Mucosa of rectum (tissue), 2 donors: ENCODE measurements around the gene DCLK1.

Experiments
- H3K27ac ChIP-seq, 2 donors: one replicate each; pipeline ENCODE4 v1.7.0; 2013; ENCODE audit warnings: inconsistent platforms in 2 of 2, low read depth in 2 of 2, low read length in 2 of 2
- H3K27me3 ChIP-seq, 2 donors: one replicate each; pipeline ENCODE4 v1.7.0; 2013; ENCODE audit warnings: low read length in 2 of 2; ENCODE audit not compliant: control insufficient read depth in 2 of 2, insufficient read depth in 2 of 2
- H3K36me3 ChIP-seq, 2 donors: one replicate each; pipeline ENCODE4 v1.7.0; 2013; ENCODE audit warnings: low read length in 2 of 2; ENCODE audit not compliant: control insufficient read depth in 2 of 2, insufficient read depth in 2 of 2
- H3K4me1 ChIP-seq, 2 donors: one replicate each; pipeline ENCODE4 v1.7.0; 2013; ENCODE audit warnings: low read length in 2 of 2, mild to moderate bottlenecking in 1 of 2; ENCODE audit not compliant: control insufficient read depth in 2 of 2, insufficient read depth in 2 of 2
- H3K4me3 ChIP-seq, 2 donors: one replicate each; pipeline ENCODE4 v1.7.0; 2013; ENCODE audit warnings: low read length in 2 of 2
- H3K9ac ChIP-seq, 2 donors: one replicate each; pipeline ENCODE4 v1.7.0; 2013; ENCODE audit warnings: low read length in 2 of 2, low read depth in 1 of 2, mild to moderate bottlenecking in 1 of 2
- H3K9me3 ChIP-seq, 2 donors: one replicate each; pipeline ENCODE4 v1.7.0; 2013; ENCODE audit warnings: low read length in 2 of 2; ENCODE audit not compliant: control insufficient read depth in 2 of 2
- donor health status: healthy.
- donor health status: Normal muscosa, but diverticular disease.

Gene DCLK1

DNA sequence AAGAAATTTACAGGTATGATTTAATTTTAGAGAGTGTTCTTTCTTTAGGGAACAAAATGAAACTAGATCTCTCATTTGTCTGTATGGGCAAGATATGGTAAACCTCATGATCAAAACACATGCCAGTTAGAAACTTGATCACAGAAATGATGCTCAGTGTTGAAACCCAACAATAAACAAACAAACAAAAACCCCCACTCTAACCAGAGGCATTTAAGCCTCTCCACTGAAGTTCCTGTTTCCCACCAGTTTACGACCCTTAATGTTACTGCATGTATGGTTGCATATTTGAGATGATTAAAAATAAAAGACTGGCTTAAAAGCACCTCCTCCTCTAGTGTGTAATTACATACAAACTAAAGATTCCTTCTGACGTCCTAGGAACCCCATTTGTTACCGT lies 361.4 kb downstream of the DCLK1 start:
- Histone ChIP-seq H3K27ac (no peak overlapping the region), H3K4me3 (no peak overlapping the region), H3K9ac (no peak overlapping the region), H3K27me3 (no peaks in the 10 kb centered on the region), H3K36me3 (no peaks in the 10 kb centered on the region), H3K4me1 (no peaks in the 10 kb centered on the region), H3K9me3 (no peaks in the 10 kb centered on the region)

DNA sequence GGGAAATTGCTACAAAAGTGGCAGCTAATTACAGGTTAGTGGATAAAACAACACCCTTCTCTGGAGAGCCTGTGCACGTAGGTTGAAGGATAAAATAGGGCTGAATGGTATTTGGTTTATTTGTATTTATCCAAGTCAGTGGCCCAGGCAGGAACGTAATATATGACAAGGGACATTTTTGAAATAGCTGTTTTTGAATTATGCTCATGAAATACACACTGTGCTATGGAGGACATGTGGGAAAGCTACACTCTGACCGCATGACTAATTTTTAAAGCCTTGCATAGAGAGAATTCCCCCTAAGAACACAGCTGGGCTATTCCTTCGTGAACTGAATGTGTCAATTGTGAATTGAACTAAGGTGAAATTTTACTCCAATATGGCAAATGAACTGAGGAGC lies 362.6 kb downstream of the DCLK1 start:
- Histone ChIP-seq H3K9me3 (no peaks in the 10 kb centered on the region), H3K9ac (no peak overlapping the region), H3K4me3 (no peak overlapping the region), H3K4me1 (no peaks in the 10 kb centered on the region), H3K27ac (no peak overlapping the region), H3K27me3 (no peaks in the 10 kb centered on the region), H3K36me3 (no peaks in the 10 kb centered on the region)

DNA sequence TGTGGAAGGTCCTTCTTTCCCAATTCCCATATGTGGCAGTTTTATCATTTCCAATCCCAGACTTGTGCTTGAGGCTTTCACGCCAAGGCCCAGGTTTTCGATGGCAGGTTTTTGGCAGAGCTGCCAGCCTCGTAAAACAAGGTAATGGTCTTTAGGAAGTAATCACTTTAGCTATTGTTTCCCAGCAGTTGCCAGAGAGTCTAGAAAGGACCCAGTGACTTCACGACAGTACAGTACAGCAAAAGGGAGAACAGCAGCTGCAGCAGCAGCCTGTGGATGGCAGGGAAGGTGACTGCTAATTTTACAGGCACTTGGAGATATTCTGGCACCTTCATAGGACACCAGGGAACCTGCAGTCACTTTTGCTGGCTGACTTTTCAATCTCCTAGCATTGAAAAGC lies 363.1 kb downstream of the DCLK1 start:
- Histone ChIP-seq H3K9me3 (no peaks in the 10 kb centered on the region), H3K9ac (no peak overlapping the region), H3K4me1 (no peaks in the 10 kb centered on the region), H3K36me3 (no peaks in the 10 kb centered on the region), H3K27ac (no peak overlapping the region), H3K4me3 (no peak overlapping the region), H3K27me3 (no peaks in the 10 kb centered on the region)

DNA sequence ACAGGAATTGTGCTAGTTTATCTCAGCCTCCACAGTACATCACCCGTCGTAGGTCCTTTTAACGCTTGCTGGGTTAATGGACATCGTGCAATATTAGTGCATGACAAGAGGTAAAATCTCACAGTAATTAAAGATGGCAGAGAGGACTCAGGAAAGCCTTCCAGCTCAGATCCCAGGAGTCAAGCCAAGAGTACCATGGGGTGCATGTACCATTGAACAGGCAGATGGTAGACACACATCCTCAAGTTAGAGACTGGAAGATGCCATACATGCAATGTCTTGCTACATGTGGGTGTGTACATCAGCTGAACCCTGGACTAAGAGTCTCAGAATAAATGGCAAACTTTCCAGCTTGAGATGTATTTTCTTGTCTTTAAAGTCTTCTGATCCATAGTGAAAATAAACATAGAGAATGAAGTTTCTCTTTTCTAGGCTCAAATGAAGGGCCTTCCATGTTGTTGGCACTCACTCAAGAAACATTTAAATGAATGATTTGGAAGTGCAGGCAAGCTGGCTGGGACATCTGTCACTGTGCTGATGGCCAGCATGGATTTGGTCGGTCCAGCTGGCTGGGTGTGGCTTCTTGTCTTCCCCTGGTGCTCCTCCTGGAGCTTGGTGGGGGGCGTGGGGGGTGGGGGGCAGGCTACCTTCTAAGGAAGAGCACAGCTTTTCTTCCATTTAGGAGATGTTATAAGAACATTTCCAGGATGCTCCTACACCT lies 363.8 kb downstream of the DCLK1 start:
- Histone ChIP-seq H3K27me3 (no peaks in the 10 kb centered on the region), H3K4me3 (no peak overlapping the region), H3K9ac (no peak overlapping the region), H3K27ac (no peak overlapping the region), H3K4me1 (no peaks in the 10 kb centered on the region), H3K36me3 (no peaks in the 10 kb centered on the region), H3K9me3 (peaks cover 0 to under 1% of the 10 kb centered on the region in 2 donors)

DNA sequence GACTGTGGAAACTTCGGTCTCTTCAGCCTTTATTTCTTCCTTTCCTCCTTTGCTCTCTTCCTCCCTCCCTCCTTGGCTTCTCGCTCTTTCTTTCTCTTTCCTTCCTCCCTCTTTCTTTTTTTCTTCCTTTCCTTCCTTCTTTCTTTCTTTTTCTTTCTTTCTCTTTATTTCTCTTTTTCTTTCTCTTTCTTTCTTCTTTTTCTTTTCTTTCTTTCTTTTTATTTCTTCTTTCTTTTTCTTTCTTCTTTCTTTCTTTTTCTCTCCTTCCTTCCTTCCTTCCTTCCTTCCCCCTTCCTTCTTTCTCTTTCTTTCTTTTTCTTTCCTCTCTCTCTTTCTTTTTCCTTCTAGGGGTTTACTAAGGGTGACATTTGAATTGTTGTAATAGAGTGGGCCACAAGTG lies 364.5 kb downstream of the DCLK1 start:
- Histone ChIP-seq H3K36me3 (no peaks in the 10 kb centered on the region), H3K27ac (no peak overlapping the region), H3K4me3 (no peak overlapping the region), H3K9me3 (peaks cover 0 to 8% of the 10 kb centered on the region in 2 donors), H3K9ac (no peak overlapping the region), H3K27me3 (no peaks in the 10 kb centered on the region), H3K4me1 (no peaks in the 10 kb centered on the region)

DNA sequence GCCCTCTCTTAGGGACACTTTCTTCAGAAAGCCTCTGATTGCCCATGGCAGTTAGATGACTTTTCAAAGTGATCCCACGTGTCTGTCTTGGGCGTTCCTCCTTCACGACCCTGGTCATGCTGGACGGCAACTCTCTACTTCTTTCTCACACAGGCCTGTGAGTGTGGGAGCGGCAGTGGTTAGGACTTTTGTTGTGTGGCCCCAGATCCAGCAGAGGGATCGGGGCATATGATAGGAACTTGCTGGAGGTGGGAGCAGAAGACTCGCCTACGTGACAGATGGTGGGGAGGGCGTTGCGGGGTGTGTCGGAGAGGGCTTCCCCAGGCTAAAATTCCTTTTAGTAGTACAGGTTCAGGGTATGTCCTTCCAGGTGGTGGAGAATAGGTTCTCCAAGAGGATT lies 365.2 kb downstream of the DCLK1 start:
- H3K36me3 ChIP-seq: no peaks in the 10 kb centered on the region
- no peak overlapping the region for H3K27ac ChIP-seq
- H3K27me3 ChIP-seq: no peaks in the 10 kb centered on the region
- H3K4me1 ChIP-seq: no peaks in the 10 kb centered on the region
- H3K4me3 ChIP-seq: no peak overlapping the region
- H3K9ac ChIP-seq: no peak overlapping the region
- peaks cover 0 to 8% of the 10 kb centered on the region in 2 donors for H3K9me3 ChIP-seq

DNA sequence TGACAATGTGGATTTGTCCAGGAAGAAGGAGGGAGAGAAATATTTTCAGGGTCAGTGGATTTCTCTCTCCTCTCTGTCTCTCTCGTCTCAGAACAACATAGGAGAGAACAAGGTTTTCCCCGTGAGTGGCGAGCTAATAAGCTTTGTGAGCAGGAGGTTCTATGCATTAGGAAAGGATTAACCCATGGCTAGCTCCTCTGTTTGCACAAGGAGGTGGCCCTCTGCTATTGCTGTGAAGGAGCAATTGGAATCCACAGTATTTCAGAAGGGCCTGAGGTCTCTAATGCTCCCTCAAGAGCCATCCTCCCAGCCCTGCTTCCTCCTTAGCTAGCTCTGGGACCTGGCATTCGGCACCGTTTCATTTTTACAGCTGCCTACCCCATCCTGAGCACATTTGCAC lies 365.8 kb downstream of the DCLK1 start:
- no peak overlapping the region for H3K4me3 ChIP-seq
- peaks cover 0 to 8% of the 10 kb centered on the region in 2 donors for H3K9me3 ChIP-seq
- no peaks in the 10 kb centered on the region for H3K4me1 ChIP-seq
- H3K27ac ChIP-seq: no peak overlapping the region
- no peaks in the 10 kb centered on the region for H3K36me3 ChIP-seq
- no peak overlapping the region for H3K9ac ChIP-seq
- H3K27me3 ChIP-seq: no peaks in the 10 kb centered on the region

DNA sequence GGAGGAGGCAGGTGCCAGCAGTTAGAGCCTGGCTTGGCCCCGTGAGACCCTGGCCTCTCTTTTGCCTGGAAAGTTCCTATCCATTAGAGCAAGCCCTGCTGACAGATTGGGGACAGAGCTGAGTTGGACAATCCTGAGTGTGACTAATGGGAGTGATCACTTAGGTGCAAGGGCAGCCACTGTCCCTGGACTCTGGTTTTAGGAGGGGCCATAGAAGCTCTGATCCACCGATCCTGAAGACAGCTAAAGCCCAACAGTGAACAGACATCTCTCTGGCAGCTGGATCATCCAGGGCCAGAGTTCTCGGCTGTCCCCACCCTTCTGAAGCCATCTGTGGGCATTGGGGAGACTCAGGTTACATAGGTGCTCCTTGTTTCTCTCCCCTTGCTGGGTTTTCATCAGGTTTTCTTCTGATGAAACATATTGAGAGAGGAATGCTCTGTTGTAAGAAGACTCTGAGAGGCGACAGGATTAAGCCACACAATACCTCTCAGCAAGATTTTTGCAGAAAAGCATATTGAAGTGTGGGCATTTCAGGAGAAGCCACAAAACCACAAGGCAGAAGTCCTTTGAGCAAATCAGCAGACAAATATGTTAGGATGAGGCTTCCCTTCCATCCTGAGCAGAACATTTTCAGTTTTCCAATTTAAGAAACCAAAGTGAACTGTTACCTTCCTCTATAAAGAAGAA lies 366.7 kb downstream of the DCLK1 start:
- Histone ChIP-seq H3K4me1 (no peaks in the 10 kb centered on the region), H3K4me3 (no peak overlapping the region), H3K27ac (no peak overlapping the region), H3K9ac (no peak overlapping the region), H3K36me3 (no peaks in the 10 kb centered on the region), H3K27me3 (no peaks in the 10 kb centered on the region), H3K9me3 (peaks cover 0 to 8% of the 10 kb centered on the region in 2 donors)

DNA sequence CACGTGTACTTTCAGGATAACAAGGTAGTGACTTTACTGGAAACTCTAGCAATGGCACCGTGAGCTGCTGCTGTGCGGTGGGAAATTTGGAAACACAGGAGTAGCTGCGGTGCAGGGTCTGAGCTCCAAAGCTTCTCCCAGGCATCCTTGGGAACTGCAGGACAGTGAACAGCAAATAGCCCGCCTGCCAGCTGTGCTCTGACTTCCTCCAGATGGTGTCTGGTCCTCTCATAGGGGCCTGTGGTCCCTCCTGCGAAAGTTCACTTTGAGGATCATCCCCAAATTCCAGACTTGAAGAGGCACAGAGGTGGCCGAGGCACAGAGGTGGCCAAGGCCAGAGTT lies 367.4 kb downstream of the DCLK1 start:
- Histone ChIP-seq H3K27ac (no peak overlapping the region), H3K9me3 (peaks cover 0 to 8% of the 10 kb centered on the region in 2 donors), H3K27me3 (no peaks in the 10 kb centered on the region), H3K9ac (no peak overlapping the region), H3K4me1 (no peaks in the 10 kb centered on the region), H3K4me3 (no peak overlapping the region), H3K36me3 (no peaks in the 10 kb centered on the region)

DNA sequence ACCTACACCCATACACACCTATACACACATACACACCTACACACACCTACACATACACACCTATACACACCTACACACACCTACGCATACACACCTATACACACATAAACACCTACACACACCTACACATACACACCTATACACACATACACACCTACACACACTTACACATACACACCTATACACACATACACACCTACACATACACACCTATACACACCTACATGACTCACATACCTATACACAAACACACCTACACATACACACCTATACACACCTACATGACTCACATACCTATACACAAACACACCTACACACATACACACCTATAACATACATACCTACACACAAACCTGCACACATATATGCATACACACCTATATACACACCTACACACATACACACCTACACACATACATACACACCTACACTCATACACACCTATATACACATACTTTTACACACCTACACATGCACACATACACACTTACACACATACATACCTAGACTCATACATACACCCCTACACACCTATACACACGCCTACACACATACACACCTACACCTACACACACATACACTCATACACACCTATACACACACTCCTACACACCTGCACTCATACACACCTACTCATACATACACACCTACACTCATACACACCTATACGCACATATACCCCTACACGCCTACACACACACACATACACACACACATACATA lies 368.0 kb downstream of the DCLK1 start:
- no peak overlapping the region for H3K9ac ChIP-seq
- H3K4me1 ChIP-seq: no peaks in the 10 kb centered on the region
- H3K27ac ChIP-seq: no peak overlapping the region
- no peak overlapping the region for H3K4me3 ChIP-seq
- peaks cover 0 to 8% of the 10 kb centered on the region in 2 donors for H3K9me3 ChIP-seq
- H3K27me3 ChIP-seq: no peaks in the 10 kb centered on the region
- no peaks in the 10 kb centered on the region for H3K36me3 ChIP-seq
